Coronary artery (tissue), 2 donors: ENCODE results near the gene S100A10.

Source experiments
- DNase-seq: peaks from one replicate; pipeline ENCODE4 v3.0.0-alpha.2; 2017; ENCODE audit warnings: low spot score
- H3K27ac ChIP-seq, 2 donors: fragments of 200-600 bp; sonication (generic); one replicate each; pipeline ENCODE4 v1.5.1; 2016 to 2019
- H3K4me3 ChIP-seq: fragments of 200-600 bp; sonication (generic); 2 replicates; pipeline ENCODE4 v1.5.1; 2016; ENCODE audit warnings: mild to moderate bottlenecking, moderate library complexity
- CTCF ChIP-seq: fragments of 200-600 bp; sonication (generic); IDR thresholded peaks from one replicate; pipeline ENCODE4 v1.5.1; 2019; ENCODE audit warnings: antibody characterized with exemption

S100A10 gene

GRCh38 chr1:151953409-151954094, 40.1 kb downstream of the S100A10 start:
- DNase-seq: no peak
- no peak overlapping the region for H3K4me3 ChIP-seq
- no peak for TF ChIP-seq CTCF
- H3K27ac ChIP-seq: no peak overlapping the region

GRCh38 chr1:151952811-151953210, 40.8 kb downstream of the S100A10 start:
- no peak overlapping the region for H3K4me3 ChIP-seq
- H3K27ac ChIP-seq: no peak overlapping the region
- TF ChIP-seq CTCF: no peak
- no peak for DNase-seq

- Histone ChIP-seq H3K4me3 (no peak overlapping the region), H3K27ac (no peak overlapping the region)
- no peak for TF ChIP-seq CTCF
- DNase-seq: no peak
Measured at GRCh38 chr1:151949371-151950193, 44.1 kb downstream of the S100A10 start.

GRCh38 chr1:151948506-151948905, 45.2 kb downstream of the S100A10 start:
- H3K4me3 ChIP-seq: no peak overlapping the region
- no peak for DNase-seq
- no peak overlapping the region for H3K27ac ChIP-seq
- TF ChIP-seq CTCF: no peak

- DNase-seq: no peak
- no peak for TF ChIP-seq CTCF
- Histone ChIP-seq H3K27ac (peak overlapping the region in 1 of 2 donors; percentile 85), H3K4me3 (no peak overlapping the region)
Measured at GRCh38 chr1:151947140-151947539, 46.5 kb downstream of the S100A10 start.

- no peak for TF ChIP-seq CTCF
- Histone ChIP-seq H3K4me3 (peak overlapping the region; percentile 21), H3K27ac (peak overlapping the region; percentile 64 to 85)
- peak; percentile 91 for DNase-seq
Measured at GRCh38 chr1:151945725-151946722, 47.6 kb downstream of the S100A10 start.
